ENCODE data around the gene DNAJC5G. TPM values are rescaled to one million over a fixed set of nuclear protein-coding genes. Genes with fewer than 3 reads are reported as not detected.

DNAJC5G gene
- total and polyA plus RNA-seq, 2 of the 13 experiments (the other 11 are each of a cell fraction or from before 2014, with no cell fraction given) = 0.05 TPM; not detected in 1

DNA sequence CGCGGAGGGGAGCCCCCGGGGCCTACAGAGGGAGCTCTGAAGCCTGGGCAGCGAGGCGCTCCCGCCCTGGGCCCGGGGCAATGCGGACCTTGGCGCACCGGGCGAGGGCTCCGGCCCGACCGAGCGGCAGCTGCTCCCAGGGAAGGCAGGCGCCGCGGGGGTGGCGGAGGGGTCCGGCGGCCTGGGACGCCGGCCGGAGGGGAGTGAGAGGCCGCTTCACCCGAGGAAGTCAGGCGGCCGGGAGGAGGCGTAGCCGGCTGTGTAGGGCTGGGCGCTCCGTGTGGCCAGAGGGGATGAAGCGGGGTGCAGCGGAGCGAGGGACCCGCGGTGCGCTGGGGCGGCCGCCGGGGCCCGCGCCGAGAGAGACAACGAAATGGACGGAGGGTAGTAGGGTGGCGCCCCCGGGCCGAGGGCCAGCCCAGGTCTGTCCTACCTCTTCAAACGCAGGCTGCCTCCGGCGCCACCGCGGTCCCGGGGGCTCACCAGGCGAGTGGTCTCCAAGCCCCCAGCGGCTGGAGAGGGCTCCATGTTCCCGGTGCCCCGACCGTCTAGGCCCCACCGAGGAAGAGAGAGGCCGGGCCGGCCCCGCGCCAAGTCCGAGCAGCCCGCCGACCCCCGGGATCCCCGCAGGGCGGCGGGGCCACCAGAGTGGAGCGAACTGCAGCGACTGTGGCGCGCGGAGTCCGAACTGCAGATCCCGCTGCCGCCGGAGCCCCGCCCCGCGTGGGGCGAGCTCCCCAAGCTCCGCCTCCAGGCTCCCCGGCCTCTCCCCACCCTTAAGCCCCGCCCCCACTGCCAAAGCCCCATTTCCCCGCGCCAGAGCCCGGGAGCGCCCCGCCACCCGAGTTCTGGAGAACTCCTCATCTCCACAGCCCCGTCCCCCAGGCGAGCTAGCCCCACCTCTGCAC is 12.6 kb upstream of the DNAJC5G start, which contains the start of gene SLC30A3:
SLC30A3 (minus strand) TSS at position 669 of the 908 bp plus-strand sequence; CDS start at position 528, 141 bp downstream.
- no peak for DNase-seq (ENCODE audit: low spot score)
- BruUV-seq (replicated peaks) = no TSS peak
- no peaks in the 10 kb centered on the region for H4K20me1 ChIP-seq (ENCODE audit: insufficient read depth, low read length)
- H3K9ac ChIP-seq (ENCODE audit: insufficient read depth, low read depth, low read length) = no peak within 1 kb of the TSS
- ATAC-seq = peak; percentile 69
- ChIA-PET CTCF (ENCODE audit: low intra/inter-chr PET ratio, low total read pairs) (interaction anchor here (1.0 kb wide), 1 partner anchor 40 kb away, joined by 5 read pairs; no protein-coding TSS in a partner anchor), POLR2A (interaction anchor here (0.6 to 1.9 kb wide), 7 partner anchors 10 to 191 kb away, joined by 3 to 7 read pairs (median 5); partner anchors contain the start of genes ATRAID, OST4, PREB and SLC5A6)
- H3K36me3 ChIP-seq (replicated peaks in 1 of 2; ENCODE audit: control insufficient read depth in 1 of 2, insufficient read depth in 2 of 2, low read length in 2 of 2) = no peaks in the 10 kb centered on the region
- no peak within 1 kb of the TSS for H2AFZ ChIP-seq (ENCODE audit: low read length)
- intact Hi-C loops (cut with micrococcal nuclease; ENCODE audit: unreplicated experiment) (no loop called here), in situ Hi-C loops (cut with HindIII; ENCODE audit: extremely low pct_ligation_motif_present, low pct_unique_long_range_greater_than_20kb) (no loop called here)
- H3K9me3 ChIP-seq (ENCODE audit: low read length) = no peaks in the 10 kb centered on the region
- peak within 1 kb of the TSS; percentile 92 for H3K4me2 ChIP-seq (ENCODE audit: low read depth, low read length)
- H3K79me2 ChIP-seq (ENCODE audit: insufficient read depth, low read length) = no peaks in the 10 kb centered on the region
- H3K27ac ChIP-seq (ENCODE audit: extremely low read length, insufficient read depth, low read length) = no peak within 1 kb of the TSS
- 3% methylated on average over 45 of the region's 96 CpGs for WGBS (ENCODE audit: low lambda C conversion rate)
- FAIRE-seq = no peak
- peaks cover 19 to 73% of the 10 kb centered on the region in 2 experiments for H3K27me3 ChIP-seq (ENCODE audit: control insufficient read depth in 1 of 2, insufficient read depth in 2 of 2, low read length in 2 of 2)
- peak within 1 kb of the TSS; percentile 62 to 77 (median 65) for H3K4me3 ChIP-seq (replicated peaks in 1 of 3; ENCODE audit: insufficient read depth in 1 of 3, low read depth in 2 of 3, low read length in 3 of 3)
- peaks cover 26% of the 10 kb centered on the region for H3K4me1 ChIP-seq (ENCODE audit: insufficient read depth, low read length)
- no peak for TF ChIP-seq KLF9 (CRISPR knock-in tag; IDR thresholded peaks at IDR 0.05; ENCODE audit: low read depth)
- TF ChIP-seq ZNF263 (CRISPR knock-in tag; IDR thresholded peaks at IDR 0.05) = no peak
- peak; percentile 95 for TF ChIP-seq ZNF777 (CRISPR knock-in tag; IDR thresholded peaks at IDR 0.05)
- no peak for TF ChIP-seq THAP11 (CRISPR knock-in tag; IDR thresholded peaks at IDR 0.05)
- no peak for TF ChIP-seq ZNF775 (CRISPR knock-in tag; IDR thresholded peaks at IDR 0.05; ENCODE audit: borderline replicate concordance)
- TF ChIP-seq ZNF224 (CRISPR knock-in tag; IDR thresholded peaks at IDR 0.05) = 0 out of 2 replicates have a peak, but pooled peaks have one; percentile 36
- no peak for TF ChIP-seq ZNF639 (CRISPR knock-in tag; conservative IDR thresholded peaks at IDR 0.05)
- no peak for TF ChIP-seq ZBTB4 (CRISPR knock-in tag; IDR thresholded peaks at IDR 0.05; ENCODE audit: borderline replicate concordance)
- TF ChIP-seq ZNF816 (CRISPR knock-in tag; IDR thresholded peaks at IDR 0.05; ENCODE audit: borderline replicate concordance) = 0 out of 2 replicates have a peak, but pooled peaks have one; percentile 39
- TF ChIP-seq DR1 (CRISPR knock-in tag; IDR thresholded peaks at IDR 0.05) = 0 out of 2 replicates have a peak, but pooled peaks have one; percentile 4
- TF ChIP-seq, protein P1, sequence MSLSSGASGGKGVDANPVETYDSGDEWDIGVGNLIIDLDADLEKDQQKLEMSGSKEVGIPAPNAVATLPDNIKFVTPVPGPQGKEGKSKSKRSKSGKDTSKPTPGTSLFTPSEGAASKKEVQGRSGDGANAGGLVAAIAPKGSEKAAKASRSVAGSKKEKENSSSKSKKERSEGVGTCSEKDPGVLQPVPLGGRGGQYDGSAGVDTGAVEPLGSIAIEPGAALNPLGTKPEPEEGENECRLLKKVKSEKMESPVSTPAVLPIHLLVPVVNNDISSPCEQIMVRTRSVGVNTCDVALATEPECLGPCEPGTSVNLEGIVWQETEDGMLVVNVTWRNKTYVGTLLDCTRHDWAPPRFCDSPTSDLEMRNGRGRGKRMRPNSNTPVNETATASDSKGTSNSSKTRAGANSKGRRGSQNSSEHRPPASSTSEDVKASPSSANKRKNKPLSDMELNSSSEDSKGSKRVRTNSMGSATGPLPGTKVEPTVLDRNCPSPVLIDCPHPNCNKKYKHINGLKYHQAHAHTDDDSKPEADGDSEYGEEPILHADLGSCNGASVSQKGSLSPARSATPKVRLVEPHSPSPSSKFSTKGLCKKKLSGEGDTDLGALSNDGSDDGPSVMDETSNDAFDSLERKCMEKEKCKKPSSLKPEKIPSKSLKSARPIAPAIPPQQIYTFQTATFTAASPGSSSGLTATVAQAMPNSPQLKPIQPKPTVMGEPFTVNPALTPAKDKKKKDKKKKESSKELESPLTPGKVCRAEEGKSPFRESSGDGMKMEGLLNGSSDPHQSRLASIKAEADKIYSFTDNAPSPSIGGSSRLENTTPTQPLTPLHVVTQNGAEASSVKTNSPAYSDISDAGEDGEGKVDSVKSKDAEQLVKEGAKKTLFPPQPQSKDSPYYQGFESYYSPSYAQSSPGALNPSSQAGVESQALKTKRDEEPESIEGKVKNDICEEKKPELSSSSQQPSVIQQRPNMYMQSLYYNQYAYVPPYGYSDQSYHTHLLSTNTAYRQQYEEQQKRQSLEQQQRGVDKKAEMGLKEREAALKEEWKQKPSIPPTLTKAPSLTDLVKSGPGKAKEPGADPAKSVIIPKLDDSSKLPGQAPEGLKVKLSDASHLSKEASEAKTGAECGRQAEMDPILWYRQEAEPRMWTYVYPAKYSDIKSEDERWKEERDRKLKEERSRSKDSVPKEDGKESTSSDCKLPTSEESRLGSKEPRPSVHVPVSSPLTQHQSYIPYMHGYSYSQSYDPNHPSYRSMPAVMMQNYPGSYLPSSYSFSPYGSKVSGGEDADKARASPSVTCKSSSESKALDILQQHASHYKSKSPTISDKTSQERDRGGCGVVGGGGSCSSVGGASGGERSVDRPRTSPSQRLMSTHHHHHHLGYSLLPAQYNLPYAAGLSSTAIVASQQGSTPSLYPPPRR (CRISPR knock-in tag; IDR thresholded peaks at IDR 0.05; ENCODE audit: borderline replicate concordance) = no peak
- TF ChIP-seq ISL2 (CRISPR knock-in tag; IDR thresholded peaks at IDR 0.05) = peak; percentile 34; the same call in 1 of the 2 replicates
- TF ChIP-seq TBX2 (CRISPR knock-in tag; IDR thresholded peaks at IDR 0.05; ENCODE audit: borderline replicate concordance) = peak; percentile 37; the same call in 1 of the 2 replicates
